ENCODE measurements around the gene HYAL1.
"Not testable (repeated sequence)": the region's sequence is repeated elsewhere in the genome, so short reads cannot be mapped to it uniquely, and the experiment has no call there.

Gene HYAL1

DNA sequence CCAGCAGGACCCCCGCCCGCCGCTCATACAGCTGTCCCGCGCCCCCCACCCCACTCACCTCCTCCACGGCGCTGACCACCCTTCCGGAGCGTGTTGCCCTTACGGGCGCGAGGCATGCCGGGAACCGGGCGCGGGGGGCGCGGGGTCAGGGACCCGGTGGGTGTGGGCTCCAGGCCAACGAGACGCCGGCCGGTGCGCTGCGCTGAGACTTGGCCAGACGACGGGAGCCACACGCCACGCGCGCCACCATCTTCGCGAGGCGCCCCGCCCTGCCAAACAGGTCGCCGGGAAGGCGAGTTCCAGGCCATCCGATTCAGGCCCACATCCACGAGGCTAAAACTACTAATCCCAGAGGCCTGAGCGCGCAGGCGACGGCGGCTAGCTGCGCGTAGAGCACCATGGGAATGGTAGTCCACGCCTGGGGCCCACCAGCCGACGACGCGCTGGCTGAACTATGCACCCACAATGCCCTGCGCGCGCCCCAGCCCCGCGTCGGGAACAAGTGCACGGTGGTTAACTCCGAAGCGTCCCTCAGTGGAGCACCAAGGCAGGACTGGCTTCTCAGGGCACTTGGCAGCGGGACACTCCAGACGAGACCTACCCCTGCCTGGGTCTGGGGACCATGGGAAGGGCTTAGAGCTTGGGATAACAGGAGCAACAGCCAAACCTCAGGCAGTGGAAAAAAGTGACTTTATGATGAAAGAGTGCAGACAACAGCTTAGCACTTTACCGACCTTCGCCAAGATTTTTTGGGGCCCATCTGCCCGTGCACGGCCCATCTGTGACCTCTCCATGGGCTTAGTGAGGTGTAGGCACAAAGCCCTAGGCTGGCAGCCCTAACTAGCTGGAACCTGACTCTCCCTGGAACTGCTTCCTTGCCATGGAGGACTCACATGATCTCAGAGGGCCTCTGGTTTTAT lies 11.0 kb downstream of the HYAL1 start, which contains the start of gene IFRD2:
IFRD2 (minus strand) TSS at position 271 of the 920 bp plus-strand sequence; CDS start at position 116, 155 bp downstream.
- DNase-seq: peak; percentile 82

DNA sequence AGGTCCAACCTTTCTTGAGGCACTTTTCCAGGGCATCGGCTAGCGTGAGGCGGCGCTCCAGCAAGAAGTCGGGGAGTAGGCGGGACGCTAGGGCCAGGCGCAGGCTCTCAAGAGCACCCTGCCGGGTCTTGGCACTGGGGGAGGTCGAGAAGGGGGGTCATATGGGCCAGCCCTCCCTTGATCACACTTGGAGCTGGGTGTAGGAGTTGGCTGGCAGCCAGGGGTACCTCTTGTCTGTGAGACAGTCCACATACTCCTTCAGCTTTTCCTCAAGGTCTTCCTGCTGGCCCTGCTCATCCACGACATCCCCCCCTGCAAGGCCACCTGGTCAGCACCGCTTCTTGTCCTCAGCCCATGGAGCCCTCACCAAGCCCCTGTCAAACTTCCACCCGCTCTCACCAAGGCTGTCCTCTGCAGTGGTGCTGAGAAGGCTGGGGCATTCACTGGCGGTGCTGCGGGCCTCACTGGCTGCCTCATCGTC lies 13.2 kb downstream of the HYAL1 start:
- no peak for DNase-seq

DNA sequence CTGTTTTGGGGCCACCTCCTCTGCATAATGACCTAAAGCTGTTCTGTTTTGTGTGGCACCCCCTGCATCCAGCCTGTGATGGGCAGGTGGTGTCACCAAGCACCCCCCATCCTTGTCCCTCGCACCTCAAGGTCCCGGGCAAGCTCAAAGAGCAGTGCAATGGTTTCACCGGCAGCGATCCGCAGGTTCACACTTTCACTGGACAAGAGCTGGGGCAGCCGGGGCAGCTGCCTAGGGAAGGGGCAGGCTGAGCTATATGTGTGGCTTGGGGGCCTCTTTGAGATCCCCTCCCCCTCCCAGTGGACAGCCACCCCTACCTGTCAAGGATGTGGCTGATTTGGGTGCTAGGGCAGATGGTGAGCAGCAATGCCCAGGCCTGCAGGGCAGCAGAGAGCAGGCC lies 14.2 kb downstream of the HYAL1 start:
- DNase-seq: no peak

DNA sequence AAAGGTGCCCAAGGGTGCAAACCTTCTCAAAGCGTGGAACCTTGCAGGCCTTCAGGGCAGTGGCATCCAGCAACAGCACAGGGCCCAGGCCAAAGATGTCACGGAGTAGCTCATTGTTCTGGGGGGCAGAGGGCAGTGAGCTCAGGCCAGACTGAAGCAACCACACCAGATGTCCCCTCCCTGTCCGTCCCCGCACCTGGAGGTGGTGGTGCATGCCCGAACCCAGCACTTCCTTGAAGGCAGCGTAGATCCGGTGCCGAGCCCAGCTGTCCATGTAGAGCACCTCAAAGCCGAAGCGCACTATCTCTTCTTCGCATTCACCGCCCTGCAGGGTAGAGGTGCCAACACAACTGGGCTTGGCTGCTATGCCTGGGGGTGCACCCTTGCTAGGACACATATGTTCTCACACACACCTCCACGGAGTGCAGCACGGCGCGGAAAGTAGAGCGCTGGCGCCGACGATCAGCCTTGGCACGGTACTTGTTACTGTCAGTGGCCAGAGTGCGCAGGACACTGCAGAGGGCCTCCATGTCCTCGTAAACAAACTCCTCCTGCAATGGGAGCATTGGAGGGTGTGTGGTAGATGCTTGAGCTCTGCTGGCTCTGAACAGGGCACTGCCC lies 14.9 kb downstream of the HYAL1 start:
- no peak for DNase-seq

DNA sequence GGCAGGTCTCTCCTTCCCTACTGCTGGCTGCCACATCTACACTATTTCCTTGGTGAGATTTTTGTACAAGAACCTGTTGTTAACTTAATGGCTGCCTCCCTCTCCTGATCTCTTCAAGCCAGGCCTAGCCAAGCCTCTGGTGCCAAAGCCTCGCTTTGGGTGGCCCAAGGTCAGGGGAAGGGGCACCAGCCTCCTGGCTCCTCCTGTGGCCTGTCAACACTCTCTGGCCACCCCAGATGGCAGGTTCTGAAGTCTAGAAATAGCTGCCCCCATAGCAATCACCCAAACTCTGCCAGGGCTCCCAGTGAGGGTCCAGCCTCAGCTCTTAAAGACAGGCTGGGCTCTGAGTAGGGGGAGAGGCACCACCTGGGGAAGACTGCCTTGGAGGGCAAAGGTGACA lies 16.1 kb downstream of the HYAL1 start:
- DNase-seq: no peak

DNA sequence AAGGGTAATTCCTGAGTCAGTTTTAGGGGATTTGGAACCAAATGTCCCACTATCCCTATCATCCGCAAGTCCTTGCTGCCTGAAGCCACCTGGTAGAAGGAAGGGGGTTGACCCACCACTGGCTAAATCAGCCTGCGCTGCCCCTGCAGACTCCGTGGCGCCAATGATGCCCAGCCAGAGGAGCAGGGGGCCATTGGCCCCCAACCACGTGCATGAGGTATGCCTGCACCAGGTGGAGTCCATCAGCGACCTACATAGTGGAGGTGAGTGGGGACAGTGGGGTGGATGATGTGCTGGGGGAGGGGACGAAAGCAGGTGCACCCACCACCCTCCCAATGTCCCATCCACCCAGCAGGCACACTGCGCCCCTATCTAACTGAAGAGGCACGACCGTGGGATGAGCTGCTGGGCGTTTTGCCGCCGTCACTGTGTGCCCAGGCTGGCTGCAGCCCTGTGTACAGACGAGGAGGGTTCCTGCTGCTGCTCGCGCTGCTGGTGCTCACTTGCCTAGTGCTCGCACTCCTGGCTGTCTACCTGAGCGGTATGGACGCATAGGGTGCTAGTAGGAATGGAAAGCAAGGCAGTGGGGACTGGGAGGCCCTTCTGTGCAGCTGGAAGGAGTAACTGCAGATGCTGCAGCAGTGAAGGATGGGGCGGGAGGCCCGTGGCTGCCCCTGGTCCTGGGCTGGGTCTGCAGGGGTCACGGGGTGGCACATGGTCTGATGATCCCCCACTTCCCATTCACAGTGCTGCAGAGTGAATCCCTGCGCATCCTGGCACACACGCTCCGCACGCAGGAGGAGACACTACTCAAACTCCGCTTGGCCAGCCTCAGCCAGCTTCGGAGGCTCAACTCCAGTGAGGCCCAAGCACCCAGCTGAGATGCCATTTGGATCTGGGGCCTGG lies 16.8 kb downstream of the HYAL1 start:
- no peak for DNase-seq

DNA sequence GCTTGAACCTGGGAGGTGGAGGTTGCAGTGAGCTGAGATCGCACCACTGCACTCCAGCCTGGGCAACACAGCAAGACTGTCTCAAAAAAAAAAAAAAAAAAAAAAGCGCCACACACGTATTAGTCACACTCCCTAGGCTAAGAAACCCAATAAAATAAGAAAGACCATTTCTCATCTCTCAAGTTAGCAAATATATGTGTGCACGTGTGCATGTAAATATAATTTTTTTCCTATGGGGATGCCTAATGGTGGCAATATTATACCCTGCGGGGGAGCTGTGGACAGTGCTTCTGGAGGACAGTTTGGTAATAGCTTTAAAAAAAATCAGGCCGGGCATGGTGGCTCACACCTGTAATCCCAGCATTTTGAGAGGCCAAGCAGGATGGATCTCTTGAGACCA lies 19.3 kb downstream of the HYAL1 start:
- DNase-seq: not testable (repeated sequence)

DNA sequence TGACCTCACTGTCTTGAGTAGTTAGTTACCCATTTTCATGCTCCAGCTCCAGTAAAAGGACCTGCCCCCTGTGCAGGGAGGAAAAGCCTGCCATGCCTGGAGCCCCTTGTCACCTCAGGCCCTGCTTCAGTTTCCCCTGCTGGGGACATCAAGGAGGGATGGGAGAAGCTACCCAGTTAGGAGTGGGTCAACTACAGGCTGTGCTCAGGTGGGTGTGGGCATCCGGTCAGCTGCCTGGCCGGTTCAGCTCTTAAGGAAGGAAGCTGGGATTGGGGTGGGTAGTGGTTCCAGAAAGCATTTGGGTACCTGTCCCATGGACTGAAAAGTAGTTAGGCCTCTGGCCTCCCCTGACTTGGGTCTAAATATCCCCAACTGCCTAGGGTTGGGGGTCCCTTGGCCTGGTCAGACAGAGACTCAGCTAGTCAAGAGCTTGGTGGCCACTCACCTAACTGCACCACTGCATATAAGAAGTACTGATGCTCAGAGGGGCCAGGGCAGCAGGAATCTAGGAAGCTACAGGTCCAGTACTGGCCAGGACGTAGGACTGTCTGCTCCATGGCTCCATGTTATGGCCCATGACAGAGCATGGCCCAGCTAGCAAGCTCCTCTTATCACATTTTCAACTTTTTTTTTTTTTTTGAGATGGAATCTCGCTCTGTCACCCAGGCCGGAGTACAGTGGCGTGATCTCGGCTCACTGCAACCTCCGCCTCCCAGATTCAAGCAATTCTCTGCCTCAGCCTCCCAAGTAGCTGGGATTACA lies 23.9 kb downstream of the HYAL1 start:
- DNase-seq: no peak

DNA sequence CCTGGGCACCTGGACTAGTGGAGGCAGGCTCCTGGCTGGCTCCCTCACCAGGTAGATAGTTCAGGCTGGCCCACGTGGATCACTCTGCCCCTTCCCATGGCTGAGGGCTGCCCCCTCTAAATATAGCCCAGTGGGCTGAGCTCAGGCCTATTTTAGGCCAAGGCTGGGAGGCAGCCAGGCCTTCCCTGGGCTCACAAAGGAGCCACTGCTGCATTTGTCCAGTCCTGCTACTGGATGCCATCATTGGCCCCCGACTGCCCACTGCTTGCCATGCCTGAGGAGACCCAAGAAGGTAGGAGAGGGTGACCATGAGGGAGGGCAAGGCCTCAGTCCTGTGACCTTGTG lies 24.5 kb downstream of the HYAL1 start, which contains the start of gene LSMEM2:
LSMEM2 (plus strand) TSS at position 208 of the 345 bp plus-strand sequence; CDS start at position 235, 27 bp downstream.
- DNase-seq: no peak

DNA sequence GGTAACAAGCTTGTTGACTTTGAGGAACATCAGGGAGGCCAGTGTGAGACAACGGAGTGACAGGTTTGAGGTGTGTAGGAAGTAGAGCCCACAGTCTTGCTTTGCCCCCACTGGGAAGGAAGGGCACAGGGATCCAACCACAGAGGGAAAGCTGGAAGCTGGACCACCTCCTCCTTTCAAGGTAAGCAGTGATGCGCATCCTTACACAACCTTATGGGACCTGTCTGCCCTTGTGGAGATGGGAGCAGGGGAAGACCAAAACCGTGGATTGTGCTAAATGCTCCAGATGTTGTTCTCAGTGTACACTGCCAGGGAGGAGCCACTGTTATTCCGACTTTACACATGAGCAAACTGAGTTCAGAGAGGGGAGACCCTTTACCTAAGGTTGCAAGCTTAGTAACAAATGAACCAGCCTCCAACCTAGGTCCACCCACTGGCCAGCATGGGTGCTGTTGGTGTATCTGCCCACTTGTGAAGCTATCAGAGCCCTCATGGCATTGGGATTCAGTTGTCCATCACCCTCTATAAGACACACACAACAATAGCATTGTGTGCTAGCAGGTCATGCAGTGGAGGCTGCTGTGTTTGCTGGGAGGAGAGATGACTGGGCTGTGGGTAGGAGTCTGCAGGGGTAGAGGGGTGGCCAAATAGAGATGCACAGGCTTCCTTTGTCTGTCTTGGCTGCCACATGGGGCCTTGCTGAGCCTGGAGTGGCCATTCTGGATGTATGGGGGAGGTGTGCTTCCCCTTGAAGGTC lies 25.1 kb downstream of the HYAL1 start:
- DNase-seq: no peak

DNA sequence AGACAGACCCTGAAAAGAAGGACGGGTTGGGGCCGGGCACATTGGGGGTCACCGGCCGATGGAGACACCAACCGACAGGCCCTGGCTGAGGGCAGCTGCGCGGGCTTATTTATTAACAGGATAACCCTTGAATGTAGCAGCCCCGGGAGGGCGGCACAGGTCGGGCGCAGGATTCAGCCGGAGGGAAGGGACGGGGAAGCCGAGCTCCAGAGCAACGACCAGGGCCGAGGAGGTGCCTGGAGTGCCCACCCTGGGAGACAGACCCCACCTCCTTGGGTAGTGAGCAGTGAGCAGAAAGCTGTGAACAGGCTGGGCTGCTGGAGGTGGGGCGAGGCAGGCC lies 26.6 kb downstream of the HYAL1 start:
- DNase-seq: no peak

DNA sequence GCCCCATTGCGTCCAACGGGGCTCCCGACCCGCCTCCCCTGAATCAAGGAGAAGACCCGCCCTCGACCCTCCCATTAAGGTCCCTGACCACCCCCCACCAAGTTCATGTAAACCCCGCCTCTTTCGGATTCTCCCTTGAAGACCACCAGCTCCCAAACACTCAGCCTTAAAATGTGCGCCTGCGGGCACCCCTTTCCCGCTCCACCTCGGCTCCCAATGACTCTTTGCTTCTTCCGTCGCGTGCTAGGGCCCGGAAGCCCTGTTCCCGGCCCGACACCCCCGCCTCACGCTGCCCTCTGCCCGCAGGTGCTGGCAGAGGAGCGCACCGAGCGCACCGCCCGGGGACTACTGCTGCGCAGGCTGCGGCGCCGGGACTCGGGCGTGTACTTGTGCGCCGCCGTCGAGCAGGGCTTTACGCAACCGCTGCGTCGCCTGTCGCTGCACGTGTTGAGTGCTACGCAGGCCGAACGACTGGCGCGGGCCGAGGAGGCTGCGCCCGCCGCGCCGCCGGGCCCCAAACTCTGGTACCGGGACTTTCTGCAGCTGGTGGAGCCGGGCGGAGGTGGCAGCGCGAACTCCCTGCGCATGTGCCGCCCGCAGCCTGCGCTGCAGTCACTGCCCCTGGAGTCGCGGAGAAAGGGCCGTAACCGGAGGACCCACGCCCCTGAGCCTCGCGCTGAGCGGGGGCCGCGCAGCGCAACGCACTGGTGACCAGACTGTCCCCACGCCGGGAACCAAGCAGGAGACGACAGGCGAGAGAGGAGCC lies 27.2 kb downstream of the HYAL1 start:
- DNase-seq: no peak

DNA sequence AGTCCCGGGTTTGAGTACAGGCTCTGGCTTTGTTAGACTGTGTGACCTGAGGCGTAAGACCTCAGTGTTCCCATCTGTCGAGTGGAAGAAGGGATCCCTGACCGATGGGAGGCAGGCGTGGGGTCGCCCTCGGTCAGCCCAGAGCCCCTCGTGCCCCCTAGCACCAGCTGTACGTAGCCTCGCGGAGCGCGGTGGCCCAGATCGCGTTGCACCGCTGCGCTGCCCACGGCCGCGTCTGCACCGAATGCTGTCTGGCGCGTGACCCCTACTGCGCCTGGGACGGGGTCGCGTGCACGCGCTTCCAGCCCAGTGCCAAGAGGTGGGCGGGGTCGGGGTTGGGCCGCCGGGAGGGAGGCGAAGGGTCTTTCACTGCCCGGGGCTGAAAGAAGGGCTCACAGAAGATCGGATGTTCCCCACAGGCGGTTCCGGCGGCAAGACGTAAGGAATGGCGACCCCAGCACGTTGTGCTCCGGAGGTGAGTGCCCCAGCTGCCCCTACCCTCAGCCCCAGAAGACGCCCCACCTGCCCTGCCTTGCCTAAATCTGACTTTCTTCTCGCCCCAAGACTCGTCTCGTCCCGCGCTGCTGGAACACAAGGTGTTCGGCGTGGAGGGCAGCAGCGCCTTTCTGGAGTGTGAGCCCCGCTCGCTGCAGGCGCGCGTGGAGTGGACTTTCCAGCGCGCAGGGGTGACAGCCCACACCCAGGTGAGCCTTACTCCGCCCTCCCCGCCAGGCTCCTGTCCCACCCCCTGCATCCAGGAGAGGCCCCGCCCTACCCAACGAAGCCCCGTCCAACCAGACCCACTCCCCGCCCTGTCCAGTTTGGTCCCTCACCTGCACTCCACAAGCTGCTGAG lies 28.0 kb downstream of the HYAL1 start:
- no peak for DNase-seq

DNA sequence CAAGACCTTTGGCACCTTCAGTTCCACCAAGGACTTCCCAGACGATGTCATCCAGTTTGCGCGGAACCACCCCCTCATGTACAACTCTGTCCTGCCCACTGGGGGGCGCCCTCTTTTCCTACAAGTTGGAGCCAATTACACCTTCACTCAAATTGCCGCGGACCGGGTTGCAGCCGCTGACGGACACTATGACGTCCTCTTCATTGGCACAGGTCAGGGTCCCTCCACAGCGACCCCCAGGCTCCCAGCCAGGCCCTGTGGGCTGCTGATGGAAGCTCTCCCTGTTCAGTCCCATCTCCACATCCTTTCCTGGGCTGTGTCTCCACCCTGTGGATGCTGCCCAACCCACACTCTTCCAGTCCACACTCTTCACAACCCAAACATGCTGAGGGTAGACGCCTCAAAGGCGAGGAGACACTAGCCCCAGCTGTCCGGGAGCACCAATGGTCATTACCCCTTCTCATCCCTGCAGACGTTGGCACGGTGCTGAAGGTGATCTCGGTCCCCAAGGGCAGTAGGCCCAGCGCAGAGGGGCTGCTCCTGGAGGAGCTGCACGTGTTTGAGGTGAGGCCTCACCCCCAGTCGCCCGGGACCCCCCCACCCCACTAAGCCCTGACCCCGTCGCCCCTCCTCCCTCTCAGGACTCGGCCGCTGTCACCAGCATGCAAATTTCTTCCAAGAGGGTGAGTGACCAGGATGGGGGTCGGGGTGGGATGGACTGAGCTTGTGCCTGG lies 28.8 kb downstream of the HYAL1 start:
- no peak for DNase-seq

DNA sequence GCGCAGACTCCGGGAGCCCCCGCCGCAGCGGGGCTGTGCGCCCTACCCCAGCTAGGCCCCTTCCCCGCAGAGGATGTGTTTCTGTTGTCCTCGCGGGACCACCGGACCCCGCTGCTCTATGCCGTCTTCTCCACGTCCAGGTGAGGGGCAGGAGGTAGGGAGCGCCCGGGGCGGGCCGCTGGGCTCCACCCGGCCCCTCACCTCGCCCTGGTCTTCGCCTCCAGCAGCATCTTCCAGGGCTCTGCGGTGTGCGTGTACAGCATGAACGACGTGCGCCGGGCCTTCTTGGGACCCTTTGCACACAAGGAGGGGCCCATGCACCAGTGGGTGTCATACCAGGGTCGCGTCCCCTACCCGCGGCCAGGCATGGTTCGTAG lies 29.7 kb downstream of the HYAL1 start:
- no peak for DNase-seq

DNA sequence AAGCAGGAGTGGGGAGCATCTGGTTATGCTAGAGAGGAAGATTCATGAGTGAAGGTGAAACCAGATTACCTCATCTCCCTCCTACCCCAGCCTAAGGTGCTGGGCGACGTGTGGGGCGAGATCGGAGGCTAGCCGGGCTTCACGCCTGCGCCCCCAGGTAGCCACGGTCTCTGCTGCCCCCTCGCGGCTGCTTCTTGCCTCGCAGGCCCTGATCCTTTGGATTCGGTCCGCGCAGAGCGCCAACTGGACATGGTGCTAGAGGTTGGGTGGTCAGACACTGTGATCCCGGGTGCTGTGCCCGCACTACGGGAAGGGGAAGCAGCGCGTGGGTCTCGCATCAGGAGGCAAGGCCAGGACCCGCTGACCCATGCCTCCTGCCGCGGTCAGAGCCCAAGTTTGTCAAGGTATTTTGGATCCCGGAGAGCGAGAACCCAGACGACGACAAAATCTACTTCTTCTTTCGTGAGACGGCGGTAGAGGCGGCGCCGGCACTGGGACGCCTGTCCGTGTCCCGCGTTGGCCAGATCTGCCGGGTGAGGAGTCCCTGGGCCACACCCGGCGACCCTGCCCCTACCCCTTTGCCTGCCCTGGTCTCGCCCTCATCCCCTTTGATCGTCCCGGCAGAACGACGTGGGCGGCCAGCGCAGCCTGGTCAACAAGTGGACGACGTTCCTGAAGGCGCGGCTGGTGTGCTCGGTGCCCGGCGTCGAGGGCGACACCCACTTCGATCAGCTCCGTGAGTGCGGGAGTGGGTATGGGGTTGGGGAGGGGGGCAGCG lies 30.3 kb downstream of the HYAL1 start:
- peak; percentile 57 for DNase-seq

DNA sequence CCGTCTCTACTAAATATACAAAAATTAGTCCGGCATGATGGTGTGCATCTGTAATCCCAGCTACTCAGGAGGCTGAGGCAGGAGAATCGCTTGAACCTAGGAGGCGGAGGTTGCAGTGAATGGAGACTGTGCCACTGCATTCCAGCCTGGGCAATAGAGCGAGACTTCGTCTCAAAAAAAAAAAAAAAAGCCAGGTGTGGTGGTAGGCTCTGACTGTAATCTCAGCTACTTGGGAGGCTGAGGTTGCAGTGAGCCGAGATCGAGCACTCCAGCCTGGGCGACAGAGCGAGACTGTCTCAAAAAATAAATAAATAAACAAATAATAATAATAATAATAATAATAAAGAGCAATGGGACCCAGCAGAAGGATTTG lies 30.9 kb downstream of the HYAL1 start:
- not testable (repeated sequence) for DNase-seq

DNA sequence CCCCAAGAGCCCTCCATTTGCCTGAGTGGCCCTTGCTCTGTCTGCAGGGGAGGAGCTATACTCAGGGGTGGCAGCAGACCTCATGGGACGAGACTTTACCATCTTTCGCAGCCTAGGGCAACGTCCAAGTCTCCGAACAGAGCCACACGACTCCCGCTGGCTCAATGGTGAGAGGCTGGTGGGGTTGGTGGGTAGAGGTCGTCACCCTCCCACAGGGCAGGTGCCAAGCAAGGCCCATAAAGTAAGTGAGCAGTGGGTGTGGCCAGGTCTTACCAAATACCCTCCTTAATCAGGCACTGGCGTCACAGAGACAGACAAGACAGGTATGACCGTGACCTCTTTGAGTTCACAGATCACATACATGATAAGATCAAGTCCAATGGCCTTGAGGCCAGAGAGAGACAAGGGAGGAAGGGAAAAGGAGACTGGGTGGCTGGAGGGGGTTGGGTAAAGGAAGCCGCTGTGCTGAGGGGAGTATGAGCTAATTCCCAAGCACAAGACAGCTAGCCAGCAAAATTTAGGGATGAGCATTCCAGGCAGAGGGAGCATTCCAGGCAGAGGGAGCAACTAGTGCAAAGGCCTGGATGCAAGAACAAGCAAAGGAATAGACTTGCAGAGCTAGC lies 31.9 kb downstream of the HYAL1 start:
- DNase-seq: no peak

Data from NCI-H1092 (cell line).